HS-5 (cell line): ENCODE measurements around the gene PSMC5.
A peak's percentile ranks its signal among the peaks of the same experiment; 100 is the strongest.
"Not testable (repeated sequence)": the region's sequence is repeated elsewhere in the genome, so short reads cannot be mapped to it uniquely, and the experiment has no call there.

Source experiments
- DNase-seq: peaks from one replicate; pipeline ENCODE4 v3.0.0-alpha.2; 2012; ENCODE audit warnings: low read depth

The PSMC5 gene

DNA sequence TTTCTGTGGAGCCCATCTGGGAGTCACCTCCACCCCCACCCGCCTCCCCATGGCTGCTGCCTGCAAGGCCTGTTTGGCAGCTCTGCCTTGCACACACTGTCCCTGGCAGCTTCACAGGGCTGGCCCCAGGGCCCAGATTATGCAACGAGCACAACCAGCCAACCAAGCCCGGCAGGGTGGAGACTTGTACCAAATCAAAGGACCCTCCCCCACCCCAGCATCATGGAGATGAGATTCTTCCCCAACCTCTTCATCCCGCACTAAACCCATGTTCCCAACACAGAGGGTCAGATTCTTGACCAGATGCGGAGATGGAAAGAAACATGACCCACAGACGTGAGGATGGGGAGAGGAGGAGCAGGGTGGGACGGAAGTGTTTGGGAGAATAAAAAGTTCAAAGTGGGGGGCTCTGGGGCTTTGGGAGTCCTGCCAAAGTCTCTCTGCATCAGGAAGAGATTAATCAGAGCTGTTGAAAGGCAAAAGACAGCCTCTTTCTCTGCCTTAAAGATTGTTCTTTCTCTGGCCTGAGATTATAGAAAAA lies 11.5 kb downstream of the PSMC5 start:
- no peak for DNase-seq

DNA sequence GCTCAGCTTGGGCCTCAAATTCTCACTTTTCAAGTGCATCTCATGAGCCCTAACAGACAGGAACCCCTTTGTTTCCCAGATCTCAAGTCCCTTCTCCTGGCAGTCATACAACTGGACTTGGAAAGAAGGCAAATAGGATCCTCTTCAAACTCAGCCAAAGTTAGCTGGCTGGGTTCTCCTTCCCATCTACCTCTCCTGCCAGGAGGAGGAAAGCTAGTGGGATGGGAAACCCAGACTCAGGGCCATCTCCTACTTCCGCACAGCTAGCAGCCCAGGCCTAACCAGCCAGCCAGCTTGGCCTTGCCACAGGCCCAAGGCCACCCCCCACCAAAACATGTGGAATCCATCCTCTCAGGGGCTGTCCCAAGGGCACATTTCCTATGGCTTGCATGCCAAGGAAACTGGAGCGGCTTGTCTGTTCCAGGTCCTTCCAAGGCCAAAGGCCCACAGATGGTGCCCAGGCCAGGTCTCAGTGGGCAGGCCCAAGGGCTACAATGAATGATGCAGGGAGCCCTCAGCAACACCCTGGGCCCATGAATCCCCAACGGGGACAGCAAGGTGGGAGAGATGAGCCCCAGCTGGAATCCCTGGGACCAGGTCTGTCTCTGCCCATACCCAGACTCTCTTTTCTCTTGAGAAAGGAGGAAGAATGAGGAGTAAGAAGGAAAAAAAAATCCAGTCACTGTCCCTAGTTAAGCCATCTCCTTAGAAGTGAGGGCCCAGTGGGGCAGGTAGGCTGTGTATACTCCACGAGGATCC lies 13.5 kb downstream of the PSMC5 start:
- DNase-seq, result no peak

DNA sequence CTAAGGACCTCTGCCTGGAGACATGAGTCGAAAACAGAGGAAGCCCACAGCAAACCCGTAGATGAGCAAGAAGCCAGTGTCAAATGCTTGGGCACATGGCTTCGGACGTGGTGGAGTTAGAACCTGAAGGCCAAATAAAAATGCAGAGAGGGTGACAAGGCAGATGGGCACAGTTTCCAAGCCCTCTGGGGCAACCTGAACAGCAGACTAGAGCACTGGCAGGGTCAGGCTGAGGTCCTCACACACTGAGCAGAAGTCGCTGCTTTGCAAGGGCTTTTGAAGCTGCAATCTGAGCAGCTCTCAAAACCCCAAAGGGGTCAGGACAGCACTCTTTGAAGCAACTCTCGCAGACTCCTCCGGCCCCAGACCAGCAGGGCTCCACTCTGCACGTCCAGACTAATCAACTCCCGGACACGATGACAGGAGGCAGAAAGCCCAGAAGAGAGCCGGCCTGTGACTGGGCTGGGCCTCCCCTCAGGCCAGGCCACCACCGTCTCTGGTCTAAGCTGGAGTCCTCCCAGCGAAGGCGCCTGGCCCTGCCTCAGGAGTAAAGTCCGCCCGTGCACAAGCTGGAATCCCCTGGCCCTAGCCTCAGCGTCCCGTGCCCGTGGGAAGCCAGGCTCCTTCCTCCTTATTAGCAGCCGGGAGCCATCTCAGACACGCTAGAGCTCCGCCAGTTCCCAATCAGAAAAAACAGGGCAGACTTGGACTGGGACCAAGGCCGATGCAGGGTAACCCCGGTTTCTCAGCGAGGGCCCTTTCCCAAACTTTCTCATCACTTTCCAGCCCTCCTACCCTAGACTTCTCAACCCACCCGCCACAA lies 14.3 kb downstream of the PSMC5 start:
- DNase-seq, result no peak

DNA sequence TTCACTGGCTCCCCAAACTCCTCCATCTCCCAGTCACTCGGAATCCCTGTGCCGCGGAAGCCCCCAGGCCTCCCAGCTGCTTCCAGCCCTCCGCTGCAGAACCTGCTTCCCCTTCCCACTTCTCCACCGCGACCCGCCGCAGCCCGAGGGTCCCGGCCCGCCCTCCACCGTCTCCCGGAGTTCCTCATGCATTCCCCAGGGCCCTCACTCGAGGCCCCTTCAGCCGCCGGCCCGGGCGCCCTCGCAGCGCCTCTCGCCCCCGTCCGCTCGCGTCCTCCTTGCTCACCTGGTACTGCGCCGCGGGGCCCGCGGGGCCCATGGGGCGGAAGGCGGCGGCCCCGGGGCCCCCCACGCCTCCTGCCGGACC lies 14.9 kb downstream of the PSMC5 start:
- no peak for DNase-seq

DNA sequence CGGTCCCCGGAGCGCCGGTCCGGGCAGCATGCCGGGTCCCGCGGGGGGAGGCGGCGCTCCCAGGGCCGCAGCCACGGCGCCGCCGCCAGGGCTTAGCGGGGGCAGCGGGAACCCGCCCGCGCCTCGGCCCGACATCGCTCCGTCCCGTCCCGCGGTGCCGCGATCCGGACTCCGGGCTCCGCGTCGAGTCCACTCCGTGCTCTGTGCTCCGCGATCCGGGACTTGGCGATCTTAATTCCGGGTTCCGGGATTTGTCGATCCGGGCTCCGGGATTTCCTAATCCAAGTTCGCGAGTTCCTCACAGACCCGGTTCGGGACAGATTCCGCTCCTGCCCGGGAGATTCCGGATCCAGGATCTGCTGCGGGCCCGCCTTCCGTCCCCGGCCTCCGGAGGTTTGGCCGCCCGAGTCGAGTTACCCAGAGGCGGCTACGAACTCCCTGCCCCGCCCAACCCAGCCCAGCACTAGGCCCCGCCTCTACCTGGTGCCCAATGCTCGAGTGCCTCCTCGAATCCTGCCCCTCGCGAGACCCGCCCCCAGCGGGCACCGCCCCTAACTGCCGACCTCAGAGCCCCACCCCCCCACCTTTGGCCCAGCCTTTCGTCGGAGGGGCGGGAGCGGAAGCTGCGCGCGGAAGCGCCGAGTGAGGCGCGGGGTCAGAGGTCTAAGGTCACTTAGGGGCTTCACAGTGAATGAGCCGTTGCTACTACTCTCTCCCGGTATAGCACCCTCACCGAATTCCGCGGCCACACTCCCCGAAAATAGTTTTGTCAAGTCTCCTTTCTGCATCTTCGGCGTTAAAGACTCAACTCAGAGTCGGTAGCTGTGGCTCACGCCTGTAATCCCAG lies 15.5 kb downstream of the PSMC5 start, which contains the start of gene SMARCD2:
Gene SMARCD2 (minus strand): TSS at position 146 of the 847 bp plus-strand sequence. CDS start 11 bp downstream, at position 135.
- peak; percentile 95 for DNase-seq

DNA sequence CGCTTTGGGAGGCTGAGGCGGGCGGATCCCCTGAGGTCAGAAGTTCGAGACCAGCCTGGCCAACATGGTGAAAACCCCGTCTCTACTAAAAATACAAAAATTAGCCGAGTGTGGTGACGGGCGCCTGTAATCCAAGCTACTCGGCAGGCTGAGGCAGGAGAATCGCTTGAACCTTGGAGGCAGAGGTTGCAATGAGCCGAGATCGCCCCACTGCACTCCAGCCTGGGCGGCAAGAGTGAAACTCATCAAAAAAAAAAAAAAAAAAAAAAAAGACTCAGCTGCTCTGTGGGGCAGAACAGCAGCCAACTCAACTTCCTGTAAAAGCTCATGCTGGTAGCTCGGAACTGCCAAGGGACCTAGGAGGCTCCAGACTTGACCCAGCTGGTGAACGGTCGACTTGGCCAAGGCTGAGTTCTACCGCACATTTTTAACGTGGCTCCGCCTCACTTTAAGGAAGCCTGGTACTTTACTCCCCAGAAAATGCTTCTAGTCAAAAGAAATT lies 16.2 kb downstream of the PSMC5 start:
- DNase-seq, result not testable (repeated sequence)

DNA sequence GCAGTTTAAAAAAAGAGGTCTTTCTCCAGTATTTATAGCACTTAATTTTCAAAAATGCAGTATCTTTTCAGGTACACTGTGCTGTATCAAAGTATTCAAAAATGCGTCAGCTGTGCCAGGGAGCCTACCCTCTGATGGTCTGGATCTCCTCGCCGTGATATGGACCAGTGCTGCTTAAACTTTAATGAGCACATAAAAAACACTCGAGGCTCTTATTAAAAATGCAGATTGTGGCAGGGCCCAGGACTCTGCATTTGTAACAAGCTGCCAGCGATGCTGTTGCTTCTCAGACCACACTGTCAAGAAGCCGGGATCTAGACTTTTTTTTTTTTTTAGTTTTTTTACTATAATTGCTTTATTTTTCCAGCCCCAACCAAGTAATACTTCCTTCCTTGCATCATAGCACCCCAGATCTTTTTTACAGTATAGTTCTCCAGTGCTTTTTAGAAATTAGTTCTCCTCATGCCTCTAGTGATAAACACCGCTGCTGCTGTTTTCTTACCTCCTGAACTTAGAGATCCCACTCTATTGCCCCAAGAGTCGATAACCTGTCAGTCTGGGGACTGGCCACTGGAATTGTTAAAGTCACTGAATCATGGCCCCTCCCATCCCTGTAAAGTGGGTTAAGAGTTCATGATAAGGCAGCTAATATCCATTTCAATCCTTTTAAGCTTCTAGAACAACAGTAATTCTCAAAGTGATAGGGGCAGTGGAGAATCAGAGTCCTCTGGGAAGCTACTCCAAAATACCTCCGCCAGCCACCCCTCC lies 16.9 kb downstream of the PSMC5 start:
- DNase-seq, result no peak

DNA sequence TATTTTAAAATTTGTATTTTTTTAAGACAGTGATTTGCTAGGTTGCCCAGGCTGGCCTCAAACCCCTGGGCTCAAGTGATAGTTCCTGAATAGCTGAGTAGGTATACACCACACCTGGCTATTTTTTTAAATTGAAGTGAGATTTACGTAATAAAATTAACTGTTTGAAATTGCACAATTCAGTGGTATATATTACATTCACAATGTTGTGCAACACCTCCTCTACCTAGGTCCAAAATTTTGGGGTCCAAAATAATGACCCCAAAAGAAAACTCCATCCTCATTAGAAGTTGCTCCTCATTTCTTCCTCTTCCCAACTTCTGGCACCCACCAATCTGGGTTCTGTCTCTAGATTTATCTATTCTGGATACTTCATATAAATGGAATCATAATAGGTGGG lies 18.3 kb downstream of the PSMC5 start:
- no peak for DNase-seq

DNA sequence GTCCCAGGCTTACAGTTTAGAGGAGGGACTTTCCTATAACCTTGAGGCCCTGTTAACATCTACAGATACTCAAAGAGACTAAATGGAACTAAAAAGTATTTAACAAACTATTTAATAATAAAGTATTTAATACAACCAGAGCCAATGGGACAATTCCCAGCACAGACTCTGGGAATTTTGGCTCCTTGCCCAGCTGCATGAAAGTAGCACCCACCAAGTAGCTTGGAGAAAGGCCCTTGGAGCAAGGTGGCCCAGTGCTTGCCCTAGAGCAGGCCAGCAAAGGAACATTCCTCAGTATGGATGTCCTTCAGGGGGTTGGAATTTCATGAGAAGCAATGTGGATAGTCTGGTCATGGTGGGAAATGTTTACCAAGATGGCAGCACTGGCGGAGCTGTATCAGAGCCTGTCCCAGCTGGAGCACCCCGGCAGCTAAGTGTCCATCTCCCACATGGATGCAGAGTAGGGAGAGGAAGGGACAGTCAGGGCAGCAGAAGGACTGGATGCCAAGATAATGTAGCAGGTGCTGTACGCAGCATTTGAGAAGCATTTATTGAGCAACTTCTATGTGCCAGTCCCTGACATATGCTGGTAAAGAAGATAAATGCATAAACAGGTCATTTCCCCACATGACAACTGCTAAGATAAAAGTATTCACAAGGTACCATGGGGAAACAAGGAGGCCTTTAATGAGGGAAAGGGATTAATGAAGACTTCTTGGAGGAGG lies 20.5 kb downstream of the PSMC5 start:
- DNase-seq, result no peak

DNA sequence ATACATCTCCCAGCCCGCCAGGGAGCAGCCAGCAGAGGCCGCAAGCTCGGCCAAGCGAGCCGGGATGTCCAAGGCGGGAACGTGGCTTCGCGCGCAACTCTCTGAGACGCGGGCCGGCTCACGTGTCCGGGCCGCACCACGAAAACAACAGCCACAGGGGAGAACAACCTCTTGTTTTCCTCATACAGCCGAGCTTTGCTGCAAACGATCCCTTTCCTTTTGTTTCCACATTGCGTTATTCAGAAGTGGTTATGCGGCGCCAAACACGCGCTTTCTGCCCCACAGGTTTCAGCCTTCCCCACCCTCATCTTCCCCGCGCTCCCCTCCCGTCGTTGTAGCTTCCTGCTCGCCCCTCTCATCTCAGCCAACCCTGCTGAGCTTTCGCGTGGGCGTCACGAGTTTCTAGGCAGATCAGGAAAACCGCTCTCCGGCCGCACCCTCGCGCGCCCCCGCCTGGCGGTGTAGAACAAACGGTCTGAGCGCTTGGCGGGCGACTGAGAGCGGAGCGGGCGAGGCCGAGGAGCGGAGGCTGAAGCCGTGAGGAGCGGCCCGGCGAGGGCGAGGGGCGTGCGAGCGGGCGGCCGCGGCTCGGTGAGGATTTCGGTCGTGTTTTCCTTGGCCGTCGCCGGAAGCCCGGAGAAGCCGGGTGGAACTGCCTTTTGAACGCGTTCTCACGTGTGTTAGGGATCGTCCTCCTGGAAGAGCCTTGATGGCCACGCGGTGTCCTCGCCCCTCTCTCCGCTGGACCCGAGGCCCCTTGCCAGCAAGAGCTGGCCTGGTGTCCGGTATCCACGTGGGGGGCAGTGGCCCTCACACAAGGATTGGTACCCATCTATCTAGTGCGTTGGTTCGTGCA lies 21.8 kb downstream of the PSMC5 start:
- DNase-seq, result peak; percentile 93

DNA sequence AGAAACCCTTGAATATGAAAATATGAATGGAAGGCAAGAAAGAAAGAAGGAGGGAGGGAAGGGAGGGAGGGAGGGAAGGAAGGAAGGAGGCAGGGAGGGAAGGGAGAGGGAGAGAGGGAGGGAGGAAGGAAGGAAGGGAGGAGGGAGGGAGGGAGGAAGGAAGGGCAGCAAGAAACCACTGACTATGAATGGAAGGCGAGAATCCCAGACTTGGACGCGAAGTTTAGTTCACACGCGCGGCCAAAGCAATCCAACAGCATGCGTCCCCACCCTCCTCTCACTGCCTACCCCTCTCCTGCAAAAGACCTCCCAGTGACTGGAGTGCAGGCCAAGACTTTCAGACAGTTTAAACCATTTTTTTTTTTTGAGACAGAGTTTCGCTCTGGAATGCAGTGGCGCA lies 23.2 kb downstream of the PSMC5 start:
- no peak for DNase-seq

DNA sequence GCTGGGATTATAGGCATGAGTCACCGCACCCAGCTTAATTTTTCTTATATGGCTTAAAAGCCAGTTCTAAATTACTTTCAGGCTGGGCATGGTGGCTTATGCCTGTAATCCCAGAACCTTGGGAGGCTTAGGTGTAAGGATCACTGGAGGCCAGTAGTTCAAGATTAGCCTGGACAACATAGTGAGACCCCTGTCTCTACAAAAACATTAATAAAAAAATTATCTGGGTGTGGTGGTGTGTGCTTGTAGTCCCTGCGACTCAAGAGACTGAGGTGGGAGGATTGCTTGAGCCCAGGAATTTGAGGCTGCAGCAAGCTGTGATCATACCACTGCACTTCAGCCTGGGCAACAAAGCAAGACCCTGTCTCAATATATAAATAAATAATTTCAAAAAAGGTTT lies 26.0 kb downstream of the PSMC5 start:
- no peak for DNase-seq

DNA sequence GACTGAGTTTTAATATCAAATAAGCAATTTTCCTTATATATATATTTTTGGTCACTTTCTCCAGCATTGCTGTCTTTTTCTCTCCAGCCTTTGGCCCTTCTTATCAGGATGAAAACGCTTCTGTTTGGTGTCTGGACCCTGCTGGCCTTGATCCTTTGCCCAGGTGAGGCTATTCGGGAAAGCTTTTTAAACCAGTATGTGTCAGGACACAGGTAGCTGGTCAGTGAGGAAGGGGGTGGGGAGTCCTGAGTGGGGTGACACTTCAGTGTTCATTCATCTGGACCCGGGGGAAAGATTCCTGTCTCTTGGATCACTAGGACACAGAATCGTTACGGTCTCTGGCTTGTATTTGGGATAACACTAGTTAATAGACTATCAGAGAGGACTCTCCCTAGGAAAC lies 27.5 kb downstream of the PSMC5 start:
- no peak for DNase-seq

DNA sequence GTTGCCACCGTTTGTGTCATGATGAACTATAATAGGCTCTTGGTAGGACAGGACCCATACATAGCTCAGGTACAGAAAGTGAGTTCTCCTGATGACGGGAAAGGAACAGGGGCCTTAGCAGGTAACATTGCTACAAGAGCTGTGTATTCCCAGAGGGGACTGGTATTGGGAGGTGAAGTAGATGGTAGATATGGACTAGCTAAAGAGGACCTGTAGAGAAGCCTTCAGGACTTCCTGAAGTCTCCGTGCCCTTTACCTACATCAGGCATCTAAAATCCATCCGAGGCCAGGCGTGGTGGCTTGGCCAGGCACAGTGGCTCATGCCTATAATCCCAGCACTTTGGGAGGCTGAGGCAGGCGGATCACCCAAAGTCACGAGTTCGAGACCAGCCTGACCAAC lies 28.0 kb downstream of the PSMC5 start:
- no peak for DNase-seq

DNA sequence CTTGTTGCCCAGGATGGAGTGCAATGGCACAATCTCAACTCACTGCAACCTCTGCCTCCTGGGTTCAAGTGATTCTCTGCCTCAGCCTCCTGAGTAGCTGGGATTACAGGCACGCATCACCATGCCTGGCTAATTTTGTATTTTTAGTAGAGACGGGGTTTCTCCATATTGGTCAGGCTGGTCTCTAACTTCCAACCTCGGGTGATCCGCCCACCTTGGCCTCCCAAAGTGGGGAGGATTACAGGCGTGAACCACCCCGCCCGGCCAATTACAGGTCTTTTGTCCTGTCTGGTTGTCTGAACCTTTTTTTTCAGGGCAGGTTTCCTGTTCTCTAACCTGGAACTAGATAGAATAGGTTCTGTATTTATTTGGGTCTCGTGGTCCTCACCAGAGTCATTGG lies 29.2 kb downstream of the PSMC5 start:
- DNase-seq, result not testable (repeated sequence)

DNA sequence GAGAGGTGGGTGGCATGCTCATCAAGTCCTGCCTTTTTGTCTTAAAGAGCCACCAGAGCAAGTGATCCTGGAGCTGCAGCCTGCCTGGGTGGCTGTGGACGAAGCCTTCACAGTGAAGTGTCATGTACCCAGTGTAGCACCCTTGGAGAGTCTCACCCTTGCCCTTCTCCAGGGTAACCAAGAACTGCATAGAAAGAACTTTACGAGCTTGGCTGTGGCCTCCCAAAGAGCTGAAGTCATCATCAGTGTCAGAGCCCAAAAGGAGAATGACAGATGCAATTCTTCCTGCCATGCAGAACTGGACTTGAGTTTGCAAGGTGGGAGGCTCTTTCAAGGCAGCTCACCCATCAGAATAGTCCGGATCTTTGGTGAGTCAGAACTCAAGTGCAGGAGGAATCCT lies 32.0 kb downstream of the PSMC5 start:
- DNase-seq, result no peak

DNA sequence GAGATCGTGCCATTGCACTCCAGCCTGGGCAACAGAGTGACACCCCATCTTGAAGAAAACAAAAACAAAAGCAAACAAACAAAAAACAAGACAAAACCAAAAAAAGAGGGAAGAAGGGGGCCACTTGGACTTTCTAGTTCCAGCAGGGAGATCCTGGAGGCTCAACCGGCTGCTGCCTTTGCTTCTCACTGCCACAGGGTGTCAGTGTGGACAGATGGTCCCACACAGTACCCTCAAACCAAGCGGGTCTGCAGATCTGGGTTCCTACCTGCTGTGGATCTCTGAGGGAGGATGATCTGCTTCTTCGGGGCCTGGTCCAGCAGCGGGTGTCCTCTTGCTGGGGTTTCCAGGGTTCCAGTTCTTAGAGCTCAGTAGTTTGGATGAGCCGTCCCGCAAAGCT lies 39.4 kb downstream of the PSMC5 start:
- DNase-seq, result not testable (repeated sequence)

DNA sequence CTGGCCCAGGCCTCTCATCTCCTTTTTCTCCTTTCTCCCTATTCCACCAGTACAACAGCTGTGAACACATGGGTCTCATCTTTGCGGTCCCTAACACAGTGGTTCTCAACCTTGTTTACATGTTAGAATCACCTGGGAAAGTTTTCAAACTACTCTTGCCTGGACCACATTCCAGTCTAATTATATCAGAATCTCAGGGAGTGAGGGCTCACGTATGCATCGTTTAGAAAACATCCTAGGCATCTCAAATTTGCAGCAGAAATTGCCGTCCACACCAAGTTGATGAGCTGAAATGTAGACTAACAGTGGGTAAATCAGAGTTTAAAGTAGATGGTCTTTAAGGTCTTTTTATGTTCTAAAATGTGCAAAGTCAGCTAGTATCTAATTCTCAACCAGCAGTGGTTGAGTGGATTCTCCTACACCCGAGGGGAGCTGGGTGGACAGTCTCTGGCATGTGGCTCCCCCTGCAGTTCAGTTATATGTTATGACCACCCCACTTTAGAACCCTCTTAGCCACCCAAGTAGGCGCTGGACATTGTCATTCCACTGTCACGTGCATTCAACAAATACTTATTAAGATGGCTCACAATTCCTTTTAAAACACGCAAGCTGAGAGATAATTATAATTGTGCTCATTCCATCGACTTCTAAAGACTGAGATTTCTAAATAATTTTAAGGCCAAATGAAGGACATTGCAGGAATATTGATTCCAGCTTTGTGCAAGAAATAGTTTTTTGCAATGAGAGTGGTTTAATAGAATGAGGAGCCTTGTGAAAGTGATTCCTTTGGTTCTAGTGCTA lies 42.5 kb downstream of the PSMC5 start:
- DNase-seq, result not testable (repeated sequence)

DNA sequence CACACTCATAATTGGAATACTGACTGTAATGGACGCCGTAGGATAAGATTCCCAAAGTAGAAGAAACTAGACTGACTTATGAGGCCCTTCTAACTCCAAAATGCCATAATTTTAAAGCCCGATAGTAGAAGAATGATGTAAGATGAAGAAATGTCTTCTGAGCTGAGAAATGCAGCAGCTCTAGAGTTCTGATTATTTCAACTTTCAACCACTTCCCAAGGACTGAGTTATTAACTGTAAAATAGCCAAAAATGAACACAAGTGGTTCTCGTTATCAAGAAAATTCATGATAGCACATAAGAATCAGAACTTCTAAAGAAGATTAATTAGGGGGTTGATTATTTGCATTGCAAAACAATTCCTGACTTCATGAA lies 43.0 kb downstream of the PSMC5 start:
- DNase-seq, result not testable (repeated sequence)
